ENCODE results near the gene MCIDAS.

- TF ChIP-seq POLR2AphosphoS5 (IDR thresholded peaks at IDR 0.05; ENCODE audit: low read depth, low read length) = no peak
- TF ChIP-seq, protein P1, sequence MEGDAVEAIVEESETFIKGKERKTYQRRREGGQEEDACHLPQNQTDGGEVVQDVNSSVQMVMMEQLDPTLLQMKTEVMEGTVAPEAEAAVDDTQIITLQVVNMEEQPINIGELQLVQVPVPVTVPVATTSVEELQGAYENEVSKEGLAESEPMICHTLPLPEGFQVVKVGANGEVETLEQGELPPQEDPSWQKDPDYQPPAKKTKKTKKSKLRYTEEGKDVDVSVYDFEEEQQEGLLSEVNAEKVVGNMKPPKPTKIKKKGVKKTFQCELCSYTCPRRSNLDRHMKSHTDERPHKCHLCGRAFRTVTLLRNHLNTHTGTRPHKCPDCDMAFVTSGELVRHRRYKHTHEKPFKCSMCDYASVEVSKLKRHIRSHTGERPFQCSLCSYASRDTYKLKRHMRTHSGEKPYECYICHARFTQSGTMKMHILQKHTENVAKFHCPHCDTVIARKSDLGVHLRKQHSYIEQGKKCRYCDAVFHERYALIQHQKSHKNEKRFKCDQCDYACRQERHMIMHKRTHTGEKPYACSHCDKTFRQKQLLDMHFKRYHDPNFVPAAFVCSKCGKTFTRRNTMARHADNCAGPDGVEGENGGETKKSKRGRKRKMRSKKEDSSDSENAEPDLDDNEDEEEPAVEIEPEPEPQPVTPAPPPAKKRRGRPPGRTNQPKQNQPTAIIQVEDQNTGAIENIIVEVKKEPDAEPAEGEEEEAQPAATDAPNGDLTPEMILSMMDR (IDR thresholded peaks at IDR 0.05) = peak; percentile 71
These were observed 39.7 kb downstream of the MCIDAS start for GRCh38 chr5:55187370-55187769.

All from Panc1 (cell line).